CD14-positive monocyte (primary cell): ENCODE results near the gene NXNL1. TPM values are rescaled to one million over a fixed set of nuclear protein-coding genes. Genes with fewer than 3 reads are reported as not detected.
"Not testable (repeated sequence)": the region's sequence is repeated elsewhere in the genome, so short reads cannot be mapped to it uniquely, and the experiment has no call there.

Experiments
- DNase-seq, 3 donors: peaks; one replicate each; pipeline ENCODE4 v3.0.0-alpha.2; 2011 to 2022
- H2AFZ ChIP-seq: 2 replicates; pipeline ENCODE4 v1.6.0; 2012; ENCODE audit warnings: mild to moderate bottlenecking, low read depth, low read length, inconsistent platforms; ENCODE audit not compliant: insufficient read depth, poor library complexity, severe bottlenecking
- H3K27ac ChIP-seq, 2 donors: 1 replicate in 1 of 2; 2 replicates in 1 of 2; pipeline ENCODE4 v1.5.1; 2012 to 2013; ENCODE audit warnings: low read length in 2 of 2, control low read depth in 1 of 2, inconsistent platforms in 1 of 2, low read depth in 1 of 2, mild to moderate bottlenecking in 1 of 2
- H3K27me3 ChIP-seq, 2 donors: one replicate each; pipeline versions ENCODE4 v1.6.0 to v1.6.1; 2011 to 2013; ENCODE audit warnings: low read length in 2 of 2; ENCODE audit not compliant: control insufficient read depth in 2 of 2, insufficient read depth in 2 of 2
- H3K36me3 ChIP-seq, 2 donors: replicated peaks in 1 of 2; 1 replicate in 1 of 2; 2 replicates in 1 of 2; pipeline versions ENCODE4 v1.5.1 to v1.6.1; 2012 to 2013; ENCODE audit warnings: low read length in 2 of 2, control low read depth in 1 of 2, inconsistent platforms in 1 of 2, mild to moderate bottlenecking in 1 of 2; ENCODE audit not compliant: insufficient read depth in 2 of 2, control insufficient read depth in 1 of 2
- H3K4me1 ChIP-seq, 2 donors: 1 replicate in 1 of 2; 2 replicates in 1 of 2; pipeline versions ENCODE4 v1.5.1 to v1.6.1; 2012 to 2013; ENCODE audit warnings: low read length in 2 of 2, control low read depth in 1 of 2, inconsistent platforms in 1 of 2, mild to moderate bottlenecking in 1 of 2, moderate library complexity in 1 of 2; ENCODE audit not compliant: insufficient read depth in 2 of 2, control insufficient read depth in 1 of 2
- H3K4me2 ChIP-seq: replicated peaks from 2 replicates; pipeline ENCODE3; 2012; ENCODE audit warnings: low read length, moderate library complexity, mild to moderate bottlenecking; ENCODE audit not compliant: poor library complexity, severe bottlenecking; ENCODE audit errors: extremely low read depth
- H3K4me3 ChIP-seq, 3 experiments: fragments of 200-600 bp in 1 of 3; sonication (generic) in 1 of 3; replicated peaks in 1 of 3; 1 replicate in 2 of 3; 2 replicates in 1 of 3; pipeline ENCODE4 v1.5.1; 2011 to 2013; ENCODE audit warnings: low read length in 3 of 3, mild to moderate bottlenecking in 3 of 3, control low read depth in 2 of 3, low read depth in 2 of 3, inconsistent platforms in 1 of 3, moderate library complexity in 1 of 3
- H3K79me2 ChIP-seq: 2 replicates; pipeline ENCODE4 v1.6.0; 2012; ENCODE audit warnings: mild to moderate bottlenecking, control low read depth, inconsistent platforms, low read length, moderate library complexity; ENCODE audit not compliant: insufficient read depth
- H3K9ac ChIP-seq: 2 replicates; pipeline ENCODE4 v1.6.0; 2017; ENCODE audit warnings: low read length, mild to moderate bottlenecking; ENCODE audit not compliant: insufficient read depth, poor library complexity, severe bottlenecking
- H3K9me3 ChIP-seq, 2 donors: replicated peaks in 1 of 2; 1 replicate in 1 of 2; 2 replicates in 1 of 2; pipeline versions ENCODE4 v1.5.1 to v1.6.1; 2012 to 2013; ENCODE audit warnings: low read length in 2 of 2, control low read depth in 1 of 2; ENCODE audit not compliant: control insufficient read depth in 1 of 2, insufficient read depth in 1 of 2
- H4K20me1 ChIP-seq: 2 replicates; pipeline ENCODE4 v1.6.0; 2012; ENCODE audit warnings: mild to moderate bottlenecking, low read length, control low read depth, moderate library complexity; ENCODE audit not compliant: insufficient read depth
- H3K27ac Mint-ChIP-seq, 7 donors: one replicate each; pipeline ENCODE4 v1.8.0; 2020; ENCODE audit warnings: mild to moderate bottlenecking in 7 of 7, mixed read lengths in 7 of 7, moderate library complexity in 6 of 7, inconsistent platforms in 2 of 7
- H3K27me3 Mint-ChIP-seq, 3 donors: one replicate each; pipeline ENCODE4 v1.8.0; 2021 to 2022; ENCODE audit warnings: low read depth in 3 of 3, mild to moderate bottlenecking in 3 of 3, mixed read lengths in 3 of 3, moderate library complexity in 3 of 3, inconsistent platforms in 1 of 3
- H3K36me3 Mint-ChIP-seq, 2 donors: one replicate each; pipeline ENCODE4 v1.8.0; 2020; ENCODE audit warnings: mixed read lengths in 2 of 2, inconsistent platforms in 1 of 2, mild to moderate bottlenecking in 1 of 2
- H3K4me1 Mint-ChIP-seq: one replicate; pipeline ENCODE4 v1.8.0; 2020; ENCODE audit warnings: mild to moderate bottlenecking, mixed read lengths
- H3K4me3 Mint-ChIP-seq, 2 donors: one replicate each; pipeline ENCODE4 v1.8.0; 2020; ENCODE audit warnings: mild to moderate bottlenecking in 2 of 2, mixed read lengths in 2 of 2, moderate library complexity in 1 of 2
- H3K9me3 Mint-ChIP-seq, 7 donors: one replicate each; pipeline ENCODE4 v1.8.0; 2020 to 2022; ENCODE audit warnings: mixed read lengths in 7 of 7, mild to moderate bottlenecking in 6 of 7, moderate library complexity in 6 of 7, inconsistent platforms in 2 of 7
- CTCF ChIP-seq: fragments of 200-600 bp; IDR thresholded peaks from one replicate; pipeline ENCODE4 v1.8.0; 2022; ENCODE audit warnings: antibody characterized with exemption, mild to moderate bottlenecking
- WGBS: methylation state at CpG from one replicate; pipeline ENCODE4 v1.1.5; 2013; ENCODE audit warnings: missing lambda C conversion rate; ENCODE audit not compliant: insufficient coverage; 5-methylcytosine and 5-hydroxymethylcytosine counted together
- intact Hi-C, 2 donors: fragments of 100-400 bp; cut with micrococcal nuclease; formaldehyde crosslinking; loops; one replicate each; pipeline versions ENCODE4 v1.15.0 to v1.15.1; 2023
- polyA plus RNA-seq, 3 donors: library from polyadenylated mRNA; depleted of rRNA in 1 of 3; unstranded in 2 of 3; stranded (reverse) in 1 of 3; fragments of 300-500 nt in 2 of 3; fragments of >200 nt in 1 of 3; fragmentation: Illumina TruSeq in 2 of 3; gene quantifications; 1 replicate in 2 of 3; 2 replicates in 1 of 3; pipeline ENCODE4 v1.2.3, GENCODE V29; 2012 to 2021

NXNL1 gene
- polyA plus RNA-seq, 3 donors, result not detected

- H3K79me2 ChIP-seq, result peaks cover 82% of the 10 kb centered on the region
- Mint-ChIP-seq H3K36me3 (peaks cover 4 to 16% of the 10 kb centered on the region in 2 donors), H3K4me3 (peak overlapping the region; percentile 48 to 58), H3K27me3 (peaks cover 0 to 2% (median 2%) of the 10 kb centered on the region in 3 donors), H3K4me1 (peaks cover 68% of the 10 kb centered on the region), H3K9me3 (peaks cover 0 to 4% (median 0%) of the 10 kb centered on the region in 7 donors), H3K27ac (peak overlapping the region; percentile 94 to 97 (median 96))
- H3K27ac ChIP-seq, result peak overlapping the region; percentile 71 to 86
- 4% methylated on average over 6 of the region's 10 CpGs for WGBS
- peak overlapping the region; percentile 82 for H2AFZ ChIP-seq
- no peak for TF ChIP-seq CTCF
- H3K36me3 ChIP-seq, result no peaks in the 10 kb centered on the region
- intact Hi-C loops, result no loop called here
- DNase-seq, result peak; percentile 54 to 72 (median 69)
- H3K4me1 ChIP-seq, result peaks cover 73 to 78% of the 10 kb centered on the region in 2 donors
- H3K4me3 ChIP-seq, result peak overlapping the region in 1 of 3 experiments; percentile 54
- H3K9ac ChIP-seq, result peak overlapping the region; percentile 15
- H3K4me2 ChIP-seq, result peak overlapping the region; percentile 68
- H3K9me3 ChIP-seq, result no peaks in the 10 kb centered on the region
- H4K20me1 ChIP-seq, result peaks cover 11% of the 10 kb centered on the region
- H3K27me3 ChIP-seq, result no peaks in the 10 kb centered on the region
Measured at GRCh38 chr19:17475541-17476115, 14.9 kb upstream of the NXNL1 start.

- H2AFZ ChIP-seq, H3K9ac ChIP-seq, H3K9me3 ChIP-seq, H3K27me3 ChIP-seq, DNase-seq, H3K36me3 ChIP-seq, H3K27me3 Mint-ChIP-seq, H3K9me3 Mint-ChIP-seq, intact Hi-C loops: not testable (repeated sequence)
- H3K27ac ChIP-seq, result peak overlapping the region; percentile 71 to 86
- H3K4me3 ChIP-seq, result peak overlapping the region in 1 of 3 experiments; percentile 54
- Mint-ChIP-seq H3K4me1 (peaks cover 64% of the 10 kb centered on the region), H3K4me3 (peak overlapping the region; percentile 48 to 58), H3K27ac (peak overlapping the region; percentile 94 to 97 (median 96)), H3K36me3 (peaks cover 4 to 16% of the 10 kb centered on the region in 2 donors)
- H3K4me1 ChIP-seq, result peaks cover 67 to 72% of the 10 kb centered on the region in 2 donors
- 87% methylated on average over 3 of the region's 6 CpGs for WGBS
- peak overlapping the region; percentile 68 for H3K4me2 ChIP-seq
- H3K79me2 ChIP-seq, result peaks cover 80% of the 10 kb centered on the region
- peaks cover 11% of the 10 kb centered on the region for H4K20me1 ChIP-seq
Measured at GRCh38 chr19:17475011-17475540, 14.3 kb upstream of the NXNL1 start.
